Endodermal cell (in vitro differentiated cells): Measurements from ENCODE around the gene OGN. TPM values are rescaled to one million over a fixed set of nuclear protein-coding genes. Genes with fewer than 3 reads are reported as not detected.

Source experiments
- DNase-seq: peaks from one replicate; pipeline ENCODE4 v3.0.0-alpha.2; 2017
- H3K27ac ChIP-seq: 2 replicates; pipeline ENCODE4 v1.5.1; 2013; ENCODE audit warnings: mild to moderate bottlenecking, low read depth, low read length, moderate library complexity
- H3K27me3 ChIP-seq: 2 replicates; pipeline ENCODE4 v1.6.1; 2013; ENCODE audit warnings: mild to moderate bottlenecking, low read length, moderate library complexity; ENCODE audit not compliant: insufficient read depth, control insufficient read depth, poor library complexity, severe bottlenecking
- H3K36me3 ChIP-seq: 2 replicates; pipeline ENCODE4 v1.7.0; 2013; ENCODE audit warnings: mild to moderate bottlenecking, low read length, moderate library complexity; ENCODE audit not compliant: control insufficient read depth, insufficient read depth
- H3K4me1 ChIP-seq: one replicate; pipeline ENCODE4 v1.7.0; 2013; ENCODE audit warnings: low read length; ENCODE audit not compliant: control insufficient read depth, insufficient read depth
- H3K4me3 ChIP-seq: 2 replicates; pipeline ENCODE4 v1.5.1; 2013; ENCODE audit warnings: mild to moderate bottlenecking, low read length, moderate library complexity
- H3K9ac ChIP-seq: 2 replicates; pipeline ENCODE4 v1.6.1; 2013; ENCODE audit warnings: mild to moderate bottlenecking, low read length, moderate library complexity; ENCODE audit not compliant: poor library complexity, severe bottlenecking; ENCODE audit errors: extremely low read depth
- H3K9me3 ChIP-seq: 2 replicates; pipeline ENCODE4 v1.6.1; 2013; ENCODE audit warnings: mild to moderate bottlenecking, low read length, moderate library complexity; ENCODE audit not compliant: control insufficient read depth
- H3K27ac Mint-ChIP-seq: 2 replicates; pipeline ENCODE4 v1.8.0; 2020; ENCODE audit warnings: mixed read lengths
- H3K27me3 Mint-ChIP-seq: 2 replicates; pipeline ENCODE4 v1.8.0; 2021; ENCODE audit warnings: mild to moderate bottlenecking, mixed read lengths; ENCODE audit not compliant: insufficient read depth
- H3K36me3 Mint-ChIP-seq: 2 replicates; pipeline ENCODE4 v1.8.0; 2020; ENCODE audit warnings: low read depth, mixed read lengths
- H3K4me1 Mint-ChIP-seq: 2 replicates; pipeline ENCODE4 v1.8.0; 2020; ENCODE audit warnings: mixed read lengths
- H3K4me3 Mint-ChIP-seq: 2 replicates; pipeline ENCODE4 v1.8.0; 2020; ENCODE audit warnings: mild to moderate bottlenecking, moderate library complexity, mixed read lengths
- H3K9me3 Mint-ChIP-seq: 2 replicates; pipeline ENCODE4 v1.8.0; 2020; ENCODE audit warnings: mild to moderate bottlenecking, mixed read lengths
- CTCF ChIP-seq: fragments of 200-600 bp; sonication (generic); conservative IDR thresholded peaks from 2 replicates; pipeline ENCODE4 v1.5.0; 2021; ENCODE audit warnings: antibody characterized with exemption, mild to moderate bottlenecking
- WGBS, 2 experiments: methylation state at CpG; one replicate each; pipeline versions ENCODE4 v1.1.5 to v1.1.7; 2013; ENCODE audit warnings: missing lambda C conversion rate in 2 of 2, mixed read lengths in 1 of 2; ENCODE audit not compliant: insufficient coverage in 1 of 2, insufficient read length in 1 of 2; 5-methylcytosine and 5-hydroxymethylcytosine counted together
- long read RNA-seq, 4 experiments: library from polyadenylated mRNA in 2 of 4; library from RNA in 1 of 4; library from capped mRNA in 1 of 4; stranded (forward) in 3 of 4; unstranded in 1 of 4; transcript quantifications; one replicate each; pipeline ENCODE4 v2.0.0, GENCODE V29; 2020 to 2021; ENCODE audit warnings: inconsistent platforms in 1 of 4
- polyA plus RNA-seq, 2 experiments: library from polyadenylated mRNA; stranded (reverse); fragments of 50-300 nt; gene quantifications; one replicate each; pipeline ENCODE4 v1.2.3, GENCODE V29; 2013
- total RNA-seq, 2 donors: library from RNA; stranded (reverse); fragmentation: NEBNext Ultra II Directional in 1 of 2; extraction: Animal tissue kit (Norgen Biotek cat#: 25700) in 1 of 2; gene quantifications; 2 replicates in 1 of 2; 3 replicates in 1 of 2; pipeline ENCODE4 v1.2.1, GENCODE V29; 2021

Gene OGN
- not detected for total RNA-seq
- polyA plus RNA-seq (2013, experiment 1 of 2), result 0.93 TPM
- polyA plus RNA-seq (2013, experiment 2 of 2), result 1.2 TPM
- long read RNA-seq, experiment 1, result 0 reads
- long read RNA-seq, experiment 2, partial matches to known transcripts, result 0 of 1 reads
- long read RNA-seq, experiment 2, other reads (novel, unspliced or antisense), result 1 of 1 reads
- long read RNA-seq, experiment 3, result 0 reads
- long read RNA-seq, experiment 4, result 0 reads

- H3K4me3 ChIP-seq, result no peak within 1 kb of the TSS
- no peaks in the 10 kb centered on the region for H3K9me3 ChIP-seq
- H3K4me1 ChIP-seq, result no peaks in the 10 kb centered on the region
- Mint-ChIP-seq H3K27me3 (no peaks in the 10 kb centered on the region), H3K36me3 (no peaks in the 10 kb centered on the region), H3K4me1 (no peaks in the 10 kb centered on the region), H3K27ac (no peak within 1 kb of the TSS), H3K9me3 (no peaks in the 10 kb centered on the region), H3K4me3 (no peak within 1 kb of the TSS)
- no peaks in the 10 kb centered on the region for H3K27me3 ChIP-seq
- H3K9ac ChIP-seq, result no peak within 1 kb of the TSS
- H3K27ac ChIP-seq, result no peak within 1 kb of the TSS
- H3K36me3 ChIP-seq, result no peaks in the 10 kb centered on the region
- 91 to 100% methylated on average over 2 to 4 of the region's 5 CpGs for WGBS, 2 experiments
- TF ChIP-seq CTCF, result no peak
- no peak for DNase-seq
These were observed at the start of gene OGN for GRCh38 chr9:92404042-92404836. OGN (minus strand) TSS chr9:92404578; CDS start chr9:92403407, 1,171 bp downstream.

GRCh38 chr9:92446536-92446935 lies 42.2 kb upstream of the OGN start:
- Histone ChIP-seq H3K9me3 (no peaks in the 10 kb centered on the region), H3K27me3 (no peaks in the 10 kb centered on the region), H3K36me3 (no peaks in the 10 kb centered on the region), H3K4me3 (no peak overlapping the region), H3K4me1 (no peaks in the 10 kb centered on the region), H3K27ac (no peak overlapping the region), H3K9ac (no peak overlapping the region)
- Mint-ChIP-seq H3K27me3 (no peaks in the 10 kb centered on the region), H3K27ac (no peak overlapping the region), H3K9me3 (peaks cover 3% of the 10 kb centered on the region), H3K4me1 (peaks cover 7% of the 10 kb centered on the region), H3K4me3 (no peak overlapping the region), H3K36me3 (no peaks in the 10 kb centered on the region)
- no peak for DNase-seq
- no peak for TF ChIP-seq CTCF

GRCh38 chr9:92444841-92445240 lies 40.5 kb upstream of the OGN start:
- TF ChIP-seq CTCF, result no peak
- H3K27ac ChIP-seq, result no peak overlapping the region
- H3K9me3 Mint-ChIP-seq, result no peaks in the 10 kb centered on the region
- H3K9me3 ChIP-seq, result no peaks in the 10 kb centered on the region
- WGBS, 2 experiments, result 70 to 88% methylated on average over 2 to 4 of the region's 4 CpGs
- H3K27me3 ChIP-seq, result no peaks in the 10 kb centered on the region
- H3K36me3 ChIP-seq, result no peaks in the 10 kb centered on the region
- no peaks in the 10 kb centered on the region for H3K27me3 Mint-ChIP-seq
- no peaks in the 10 kb centered on the region for H3K4me1 ChIP-seq
- no peaks in the 10 kb centered on the region for H3K36me3 Mint-ChIP-seq
- no peak overlapping the region for H3K27ac Mint-ChIP-seq
- no peak overlapping the region for H3K9ac ChIP-seq
- DNase-seq, result no peak
- no peak overlapping the region for H3K4me3 ChIP-seq
- peaks cover 7% of the 10 kb centered on the region for H3K4me1 Mint-ChIP-seq
- H3K4me3 Mint-ChIP-seq, result no peak overlapping the region
